ENCODE results near the gene MTMR11.

GRCh38 chr1:149923626-149924025, 13.1 kb downstream of the MTMR11 start:
- TF ChIP-seq EZH2 (IDR thresholded peaks at IDR 0.05; ENCODE audit: low read depth, unreplicated experiment) (no peak), CREB1 (CRISPR knock-in tag; IDR thresholded peaks at IDR 0.05; ENCODE audit: low read depth) (no peak), ZNF114 (CRISPR knock-in tag; IDR thresholded peaks at IDR 0.05) (no peak), CTCF (conservative IDR thresholded peaks at IDR 0.05; ENCODE audit: low read depth in 2 of 2) (no peak)

Measured in GM23338 (cell line).